Liver (tissue), 9 donors: ENCODE data around the gene RPA3. TPM values are rescaled to one million over a fixed set of nuclear protein-coding genes. Genes with fewer than 3 reads are reported as not detected.

Experiments used
- DNase-seq: peaks from one replicate; pipeline ENCODE4 v3.0.0-alpha.2; 2017; ENCODE audit warnings: low spot score
- H3K27ac ChIP-seq, 2 donors: one replicate each; pipeline ENCODE4 v1.7.0; 2013; ENCODE audit warnings: inconsistent platforms in 2 of 2, low read length in 2 of 2, control low read depth in 1 of 2, low read depth in 1 of 2, mild to moderate bottlenecking in 1 of 2
- H3K27me3 ChIP-seq, 4 donors: one replicate each; pipeline versions ENCODE4 v1.6.1 to v1.7.0; 2013; ENCODE audit warnings: low read length in 3 of 4, inconsistent platforms in 1 of 4, mild to moderate bottlenecking in 1 of 4, moderate library complexity in 1 of 4; ENCODE audit not compliant: control insufficient read depth in 4 of 4, insufficient read depth in 4 of 4
- H3K36me3 ChIP-seq, 4 donors: one replicate each; pipeline versions ENCODE4 v1.6.1 to v1.7.0; 2013; ENCODE audit warnings: low read length in 3 of 4, mild to moderate bottlenecking in 3 of 4, low read depth in 1 of 4, moderate library complexity in 1 of 4; ENCODE audit not compliant: control insufficient read depth in 4 of 4, insufficient read depth in 3 of 4
- H3K4me1 ChIP-seq, 4 donors: one replicate each; pipeline versions ENCODE4 v1.6.1 to v1.7.0; 2013; ENCODE audit warnings: low read length in 3 of 4, mild to moderate bottlenecking in 3 of 4, moderate library complexity in 1 of 4; ENCODE audit not compliant: control insufficient read depth in 4 of 4, insufficient read depth in 4 of 4
- H3K4me3 ChIP-seq, 3 donors: one replicate each; pipeline versions ENCODE4 v1.6.1 to v1.7.0; 2013; ENCODE audit warnings: low read length in 3 of 3, control low read depth in 1 of 3, low read depth in 1 of 3, mild to moderate bottlenecking in 1 of 3
- H3K9ac ChIP-seq, 2 donors: one replicate each; pipeline ENCODE4 v1.7.0; 2013; ENCODE audit warnings: low read length in 2 of 2, mild to moderate bottlenecking in 2 of 2, moderate library complexity in 2 of 2, control low read depth in 1 of 2, low read depth in 1 of 2
- H3K9me3 ChIP-seq, 4 donors: one replicate each; pipeline versions ENCODE4 v1.6.1 to v1.7.0; 2013; ENCODE audit warnings: low read length in 3 of 4; ENCODE audit not compliant: control insufficient read depth in 4 of 4
- EGR1 ChIP-seq, 2 donors: IDR thresholded peaks; 2 replicates each; pipeline ENCODE4 v1.6.1; 2016 to 2018; ENCODE audit warnings: antibody characterized with exemption in 2 of 2, low read depth in 2 of 2
- FOXA1 ChIP-seq: IDR thresholded peaks from 2 replicates; pipeline ENCODE4 v1.6.1; 2016; ENCODE audit warnings: antibody characterized with exemption
- FOXA2 ChIP-seq: IDR thresholded peaks from 2 replicates; pipeline ENCODE4 v1.6.1; 2016; ENCODE audit warnings: antibody characterized with exemption
- GABPA ChIP-seq, 2 donors: IDR thresholded peaks in 1 of 2; conservative IDR thresholded peaks in 1 of 2; 2 replicates each; pipeline ENCODE4 v1.6.1; 2016; ENCODE audit warnings: antibody characterized with exemption in 2 of 2, mild to moderate bottlenecking in 1 of 2, moderate library complexity in 1 of 2
- HNF4A ChIP-seq, 2 donors: conservative IDR thresholded peaks; 2 replicates each; pipeline ENCODE4 v1.6.1; 2016; ENCODE audit warnings: antibody characterized with exemption in 2 of 2, mild to moderate bottlenecking in 2 of 2
- HNF4G ChIP-seq: IDR thresholded peaks from 2 replicates; pipeline ENCODE4 v1.6.1; 2016; ENCODE audit warnings: antibody characterized with exemption
- JUND ChIP-seq, 2 donors: IDR thresholded peaks; 2 replicates each; pipeline ENCODE4 v1.6.1; 2016; ENCODE audit warnings: antibody characterized with exemption in 2 of 2
- NR2F2 ChIP-seq: IDR thresholded peaks from 2 replicates; pipeline ENCODE4 v1.6.1; 2016; ENCODE audit warnings: antibody characterized with exemption
- RAD21 ChIP-seq, 2 donors: IDR thresholded peaks; 2 replicates each; pipeline ENCODE4 v1.6.1; 2016; ENCODE audit warnings: antibody characterized with exemption in 2 of 2, mild to moderate bottlenecking in 2 of 2
- RXRA ChIP-seq, 2 donors: IDR thresholded peaks; 2 replicates each; pipeline ENCODE4 v1.6.1; 2017 to 2018; ENCODE audit warnings: antibody characterized with exemption in 2 of 2, mild to moderate bottlenecking in 1 of 2
- SP1 ChIP-seq: IDR thresholded peaks from 2 replicates; pipeline ENCODE4 v1.6.1; 2018; ENCODE audit warnings: antibody characterized with exemption, mild to moderate bottlenecking
- TAF1 ChIP-seq: conservative IDR thresholded peaks from 2 replicates; pipeline ENCODE4 v1.6.1; 2016; ENCODE audit warnings: antibody characterized with exemption, mild to moderate bottlenecking
- polyA plus RNA-seq, 2 donors: library from polyadenylated mRNA; stranded (reverse) in 1 of 2; unstranded in 1 of 2; fragments of 200-250 nt in 1 of 2; fragments of >200 nt in 1 of 2; fragmentation: Nextera tagmentation in 1 of 2; extraction: Ambion mirVana in 1 of 2; gene quantifications; one replicate each; pipeline versions ENCODE4 v1.2.1 to v1.2.3, GENCODE V29; 2013 to 2015
- total RNA-seq, 2 donors: library from RNA; depleted of rRNA; stranded (reverse); fragments of >200 nt; gene quantifications; one replicate each; pipeline ENCODE4 v1.2.3, GENCODE V29; 2014
- TF ChIP-seq, protein P1 (sequence below): IDR thresholded peaks from 2 replicates; pipeline ENCODE4 v1.6.1; 2016; ENCODE audit warnings: antibody characterized with exemption
- TF ChIP-seq, protein P2 (sequence below): fragments of 150-350 bp; IDR thresholded peaks from 2 replicates; pipeline ENCODE4 v1.5.1; 2017; ENCODE audit warnings: improper control_type of control experiment, low read depth, low read length; ENCODE audit not compliant: missing input control
- TF ChIP-seq, protein P3 (sequence below): IDR thresholded peaks from 2 replicates; pipeline ENCODE4 v1.6.1; 2016; ENCODE audit warnings: antibody characterized with exemption, mild to moderate bottlenecking
- TF ChIP-seq, protein P4 (sequence below): IDR thresholded peaks from 2 replicates; pipeline ENCODE4 v1.6.1; 2016; ENCODE audit warnings: antibody characterized with exemption
- TF ChIP-seq, protein P5 (sequence below): IDR thresholded peaks from 2 replicates; pipeline ENCODE4 v1.6.1; 2016; ENCODE audit warnings: antibody characterized with exemption
- donor health status: healthy.
- donor health status: healthy.
- donor health status: healthy.
- donor health status: healthy.
- donor health status: healthy.

RPA3 gene
- total and polyA plus RNA-seq, 4 donors: 13.0 to 53.1 (median 18.6) TPM

DNA sequence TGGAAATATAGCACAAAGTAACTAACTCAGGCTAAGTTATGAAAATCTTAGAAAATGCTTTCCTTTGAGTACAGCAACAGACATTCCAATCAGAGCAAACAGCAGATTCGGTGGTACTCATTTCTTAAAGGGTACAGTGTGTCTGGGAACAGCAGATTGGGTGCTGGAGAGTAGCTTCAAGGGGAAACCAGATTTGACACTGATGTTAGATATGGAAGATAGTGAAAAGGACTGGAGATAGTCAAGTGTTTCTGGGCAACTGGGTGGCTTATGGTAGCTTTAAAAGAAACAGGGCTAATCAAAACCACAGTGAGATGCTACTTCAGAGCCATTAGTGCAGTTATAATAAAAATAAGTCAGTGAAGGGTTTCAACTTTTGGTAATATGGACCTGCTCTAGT is 89.9 kb downstream of the RPA3 start (continued):
- TF ChIP-seq, protein P1, sequence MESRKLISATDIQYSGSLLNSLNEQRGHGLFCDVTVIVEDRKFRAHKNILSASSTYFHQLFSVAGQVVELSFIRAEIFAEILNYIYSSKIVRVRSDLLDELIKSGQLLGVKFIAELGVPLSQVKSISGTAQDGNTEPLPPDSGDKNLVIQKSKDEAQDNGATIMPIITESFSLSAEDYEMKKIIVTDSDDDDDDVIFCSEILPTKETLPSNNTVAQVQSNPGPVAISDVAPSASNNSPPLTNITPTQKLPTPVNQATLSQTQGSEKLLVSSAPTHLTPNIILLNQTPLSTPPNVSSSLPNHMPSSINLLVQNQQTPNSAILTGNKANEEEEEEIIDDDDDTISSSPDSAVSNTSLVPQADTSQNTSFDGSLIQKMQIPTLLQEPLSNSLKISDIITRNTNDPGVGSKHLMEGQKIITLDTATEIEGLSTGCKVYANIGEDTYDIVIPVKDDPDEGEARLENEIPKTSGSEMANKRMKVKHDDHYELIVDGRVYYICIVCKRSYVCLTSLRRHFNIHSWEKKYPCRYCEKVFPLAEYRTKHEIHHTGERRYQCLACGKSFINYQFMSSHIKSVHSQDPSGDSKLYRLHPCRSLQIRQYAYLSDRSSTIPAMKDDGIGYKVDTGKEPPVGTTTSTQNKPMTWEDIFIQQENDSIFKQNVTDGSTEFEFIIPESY: no peak

DNA sequence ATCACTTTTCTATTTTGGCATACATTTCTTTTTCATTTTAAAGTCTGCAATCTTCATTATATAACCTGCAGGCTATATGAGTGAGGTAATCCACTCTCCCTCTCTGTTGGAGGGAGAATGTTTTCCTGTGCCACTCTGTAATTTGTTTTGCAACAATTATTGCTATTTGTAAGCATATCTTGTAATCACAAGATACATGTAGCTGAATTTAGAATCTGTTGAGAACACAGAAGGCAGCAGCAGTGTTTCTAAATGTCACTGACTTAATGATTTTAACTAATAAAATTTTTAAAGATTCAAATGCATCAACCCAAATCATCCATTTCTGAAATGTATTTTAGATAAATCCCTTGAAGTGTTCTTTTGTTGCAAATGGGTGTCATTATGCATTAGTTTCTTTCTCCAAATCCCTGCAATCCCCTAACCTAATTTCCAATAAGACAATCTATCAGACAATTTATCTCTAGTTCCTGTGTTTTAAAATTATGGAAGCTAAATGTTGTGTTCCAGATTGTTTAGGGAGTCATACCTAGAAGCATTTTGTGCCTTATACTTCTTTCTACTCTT is 97.7 kb downstream of the RPA3 start:
- Histone ChIP-seq H3K27me3 (no peaks in the 10 kb centered on the region), H3K9ac (no peak overlapping the region), H3K4me3 (no peak overlapping the region), H3K36me3 (no peaks in the 10 kb centered on the region), H3K4me1 (no peaks in the 10 kb centered on the region), H3K27ac (no peak overlapping the region), H3K9me3 (no peaks in the 10 kb centered on the region)
- TF ChIP-seq, protein P2, sequence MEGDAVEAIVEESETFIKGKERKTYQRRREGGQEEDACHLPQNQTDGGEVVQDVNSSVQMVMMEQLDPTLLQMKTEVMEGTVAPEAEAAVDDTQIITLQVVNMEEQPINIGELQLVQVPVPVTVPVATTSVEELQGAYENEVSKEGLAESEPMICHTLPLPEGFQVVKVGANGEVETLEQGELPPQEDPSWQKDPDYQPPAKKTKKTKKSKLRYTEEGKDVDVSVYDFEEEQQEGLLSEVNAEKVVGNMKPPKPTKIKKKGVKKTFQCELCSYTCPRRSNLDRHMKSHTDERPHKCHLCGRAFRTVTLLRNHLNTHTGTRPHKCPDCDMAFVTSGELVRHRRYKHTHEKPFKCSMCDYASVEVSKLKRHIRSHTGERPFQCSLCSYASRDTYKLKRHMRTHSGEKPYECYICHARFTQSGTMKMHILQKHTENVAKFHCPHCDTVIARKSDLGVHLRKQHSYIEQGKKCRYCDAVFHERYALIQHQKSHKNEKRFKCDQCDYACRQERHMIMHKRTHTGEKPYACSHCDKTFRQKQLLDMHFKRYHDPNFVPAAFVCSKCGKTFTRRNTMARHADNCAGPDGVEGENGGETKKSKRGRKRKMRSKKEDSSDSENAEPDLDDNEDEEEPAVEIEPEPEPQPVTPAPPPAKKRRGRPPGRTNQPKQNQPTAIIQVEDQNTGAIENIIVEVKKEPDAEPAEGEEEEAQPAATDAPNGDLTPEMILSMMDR: no peak
- TF ChIP-seq FOXA2 (no peak), NR2F2 (no peak), RXRA (IDR thresholded peaks at IDR 0.05) (no peak), FOXA1 (no peak), HNF4G (no peak), TAF1 (no peak), HNF4A (conservative IDR thresholded peaks at IDR 0.05) (no peak), SP1 (no peak), GABPA (IDR thresholded peaks at IDR 0.05 in 1 of 2, conservative IDR thresholded peaks at IDR 0.05 in 1 of 2) (no peak), RAD21 (IDR thresholded peaks at IDR 0.05) (no peak), JUND (IDR thresholded peaks at IDR 0.05) (no peak), EGR1 (IDR thresholded peaks at IDR 0.05; ENCODE audit: low read depth in 2 of 2) (no peak)
- TF ChIP-seq, protein P3, sequence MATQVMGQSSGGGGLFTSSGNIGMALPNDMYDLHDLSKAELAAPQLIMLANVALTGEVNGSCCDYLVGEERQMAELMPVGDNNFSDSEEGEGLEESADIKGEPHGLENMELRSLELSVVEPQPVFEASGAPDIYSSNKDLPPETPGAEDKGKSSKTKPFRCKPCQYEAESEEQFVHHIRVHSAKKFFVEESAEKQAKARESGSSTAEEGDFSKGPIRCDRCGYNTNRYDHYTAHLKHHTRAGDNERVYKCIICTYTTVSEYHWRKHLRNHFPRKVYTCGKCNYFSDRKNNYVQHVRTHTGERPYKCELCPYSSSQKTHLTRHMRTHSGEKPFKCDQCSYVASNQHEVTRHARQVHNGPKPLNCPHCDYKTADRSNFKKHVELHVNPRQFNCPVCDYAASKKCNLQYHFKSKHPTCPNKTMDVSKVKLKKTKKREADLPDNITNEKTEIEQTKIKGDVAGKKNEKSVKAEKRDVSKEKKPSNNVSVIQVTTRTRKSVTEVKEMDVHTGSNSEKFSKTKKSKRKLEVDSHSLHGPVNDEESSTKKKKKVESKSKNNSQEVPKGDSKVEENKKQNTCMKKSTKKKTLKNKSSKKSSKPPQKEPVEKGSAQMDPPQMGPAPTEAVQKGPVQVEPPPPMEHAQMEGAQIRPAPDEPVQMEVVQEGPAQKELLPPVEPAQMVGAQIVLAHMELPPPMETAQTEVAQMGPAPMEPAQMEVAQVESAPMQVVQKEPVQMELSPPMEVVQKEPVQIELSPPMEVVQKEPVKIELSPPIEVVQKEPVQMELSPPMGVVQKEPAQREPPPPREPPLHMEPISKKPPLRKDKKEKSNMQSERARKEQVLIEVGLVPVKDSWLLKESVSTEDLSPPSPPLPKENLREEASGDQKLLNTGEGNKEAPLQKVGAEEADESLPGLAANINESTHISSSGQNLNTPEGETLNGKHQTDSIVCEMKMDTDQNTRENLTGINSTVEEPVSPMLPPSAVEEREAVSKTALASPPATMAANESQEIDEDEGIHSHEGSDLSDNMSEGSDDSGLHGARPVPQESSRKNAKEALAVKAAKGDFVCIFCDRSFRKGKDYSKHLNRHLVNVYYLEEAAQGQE: no peak
- TF ChIP-seq, protein P4, sequence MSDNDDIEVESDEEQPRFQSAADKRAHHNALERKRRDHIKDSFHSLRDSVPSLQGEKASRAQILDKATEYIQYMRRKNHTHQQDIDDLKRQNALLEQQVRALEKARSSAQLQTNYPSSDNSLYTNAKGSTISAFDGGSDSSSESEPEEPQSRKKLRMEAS: no peak
- TF ChIP-seq, protein P1: no peak
- TF ChIP-seq, protein P5, sequence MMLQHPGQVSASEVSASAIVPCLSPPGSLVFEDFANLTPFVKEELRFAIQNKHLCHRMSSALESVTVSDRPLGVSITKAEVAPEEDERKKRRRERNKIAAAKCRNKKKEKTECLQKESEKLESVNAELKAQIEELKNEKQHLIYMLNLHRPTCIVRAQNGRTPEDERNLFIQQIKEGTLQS: no peak
- no peak for DNase-seq
